ENCODE results near the gene KDM1A.

DNA sequence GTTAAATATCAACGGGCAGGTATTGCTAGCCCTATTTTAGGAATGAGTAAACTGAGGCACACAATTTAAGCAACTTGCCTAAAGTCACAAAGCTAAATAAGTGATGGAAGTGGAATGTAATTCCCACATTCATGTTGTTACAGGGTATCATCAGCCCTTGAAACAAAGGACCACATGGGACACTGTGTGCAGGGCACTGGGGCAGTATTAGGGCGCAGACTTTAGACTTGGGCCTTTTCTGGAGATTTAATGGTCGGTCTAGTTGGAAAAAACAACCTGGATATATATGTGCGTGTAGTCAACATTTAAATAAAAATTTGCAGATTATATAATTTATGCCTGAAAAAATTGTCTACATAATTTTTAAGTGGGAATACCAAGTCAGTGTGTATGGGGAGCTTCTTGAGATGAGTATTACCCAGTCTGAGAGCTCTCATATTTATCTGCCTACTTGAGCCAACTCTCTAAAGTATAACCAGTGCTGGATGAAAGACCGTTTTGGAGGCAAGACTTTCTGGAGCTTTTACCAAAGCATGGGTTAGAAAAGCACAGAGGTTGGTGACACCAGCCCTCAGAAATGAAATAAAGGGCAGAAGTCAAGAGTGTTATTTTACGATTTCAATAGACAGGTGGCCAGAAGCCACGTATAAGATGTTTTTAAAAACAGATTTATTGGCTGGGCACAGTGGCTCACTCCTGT lies 1.6 kb downstream of the KDM1A start:
- TF ChIP-seq, protein P1, sequence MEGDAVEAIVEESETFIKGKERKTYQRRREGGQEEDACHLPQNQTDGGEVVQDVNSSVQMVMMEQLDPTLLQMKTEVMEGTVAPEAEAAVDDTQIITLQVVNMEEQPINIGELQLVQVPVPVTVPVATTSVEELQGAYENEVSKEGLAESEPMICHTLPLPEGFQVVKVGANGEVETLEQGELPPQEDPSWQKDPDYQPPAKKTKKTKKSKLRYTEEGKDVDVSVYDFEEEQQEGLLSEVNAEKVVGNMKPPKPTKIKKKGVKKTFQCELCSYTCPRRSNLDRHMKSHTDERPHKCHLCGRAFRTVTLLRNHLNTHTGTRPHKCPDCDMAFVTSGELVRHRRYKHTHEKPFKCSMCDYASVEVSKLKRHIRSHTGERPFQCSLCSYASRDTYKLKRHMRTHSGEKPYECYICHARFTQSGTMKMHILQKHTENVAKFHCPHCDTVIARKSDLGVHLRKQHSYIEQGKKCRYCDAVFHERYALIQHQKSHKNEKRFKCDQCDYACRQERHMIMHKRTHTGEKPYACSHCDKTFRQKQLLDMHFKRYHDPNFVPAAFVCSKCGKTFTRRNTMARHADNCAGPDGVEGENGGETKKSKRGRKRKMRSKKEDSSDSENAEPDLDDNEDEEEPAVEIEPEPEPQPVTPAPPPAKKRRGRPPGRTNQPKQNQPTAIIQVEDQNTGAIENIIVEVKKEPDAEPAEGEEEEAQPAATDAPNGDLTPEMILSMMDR (IDR thresholded peaks at IDR 0.05 in 8 of 11, conservative IDR thresholded peaks at IDR 0.05 in 3 of 11) = no peak
- TF ChIP-seq POLR2AphosphoS5 (IDR thresholded peaks at IDR 0.05) = no peak
